Jurkat, Clone E6-1 (cell line): ENCODE data around the gene BRINP2.

Source experiments
- DNase-seq: peaks from one replicate; pipeline ENCODE4 v3.0.0-alpha.2; 2011; ENCODE audit warnings: low read depth, low spot score
- H3K4me3 ChIP-seq: 2 replicates; pipeline ENCODE4 v1.5.1; 2011; ENCODE audit warnings: mild to moderate bottlenecking, low read length, control low read depth, moderate library complexity

The BRINP2 gene

GRCh38 chr1:177163844-177164379 lies 6.8 kb upstream of the BRINP2 start:
- no peak for DNase-seq
- no peak overlapping the region for H3K4me3 ChIP-seq

- DNase-seq = no peak
- H3K4me3 ChIP-seq = no peak within 1 kb of the TSS
Observed at GRCh38 chr1:177164380-177165068, 6.2 kb upstream of the BRINP2 start, which contains the start of gene ASTN1. Gene ASTN1, minus strand, starts transcription at chr1:177164712. Its CDS starts 36 bp downstream, at chr1:177164676.

GRCh38 chr1:177165069-177165439 lies 5.7 kb upstream of the BRINP2 start:
- DNase-seq = no peak
- no peak overlapping the region for H3K4me3 ChIP-seq

- H3K4me3 ChIP-seq = no peak overlapping the region
- DNase-seq = no peak
Observed at GRCh38 chr1:177171536-177172123, 872 bp downstream of the BRINP2 start.

GRCh38 chr1:177172272-177172671 lies 1.5 kb downstream of the BRINP2 start:
- no peak for DNase-seq
- no peak overlapping the region for H3K4me3 ChIP-seq

GRCh38 chr1:177172866-177173265 lies 2.1 kb downstream of the BRINP2 start:
- DNase-seq = no peak
- H3K4me3 ChIP-seq = no peak overlapping the region

- DNase-seq = no peak
- H3K4me3 ChIP-seq = no peak overlapping the region
Observed at GRCh38 chr1:177173976-177174375, 3.2 kb downstream of the BRINP2 start.

GRCh38 chr1:177174921-177175634 lies 4.3 kb downstream of the BRINP2 start:
- no peak for DNase-seq
- no peak overlapping the region for H3K4me3 ChIP-seq

- no peak overlapping the region for H3K4me3 ChIP-seq
- DNase-seq = no peak
Observed at GRCh38 chr1:177181280-177181630, 10.5 kb downstream of the BRINP2 start.

- H3K4me3 ChIP-seq = no peak overlapping the region
- peak; percentile 11 for DNase-seq
Observed at GRCh38 chr1:177181631-177182291, 11.0 kb downstream of the BRINP2 start.

- no peak for DNase-seq
- H3K4me3 ChIP-seq = no peak overlapping the region
Observed at GRCh38 chr1:177183836-177184235, 13.1 kb downstream of the BRINP2 start.

GRCh38 chr1:177185209-177185608 lies 14.5 kb downstream of the BRINP2 start:
- no peak overlapping the region for H3K4me3 ChIP-seq
- no peak for DNase-seq

GRCh38 chr1:177186639-177187038 lies 15.9 kb downstream of the BRINP2 start:
- DNase-seq = no peak
- H3K4me3 ChIP-seq = no peak overlapping the region

GRCh38 chr1:177190308-177190970 lies 19.7 kb downstream of the BRINP2 start:
- no peak for DNase-seq
- no peak overlapping the region for H3K4me3 ChIP-seq

GRCh38 chr1:177198243-177198642 lies 27.5 kb downstream of the BRINP2 start:
- no peak for DNase-seq
- no peak overlapping the region for H3K4me3 ChIP-seq

GRCh38 chr1:177200290-177200689 lies 29.5 kb downstream of the BRINP2 start:
- DNase-seq = no peak
- H3K4me3 ChIP-seq = no peak overlapping the region

GRCh38 chr1:177206831-177207355 lies 36.1 kb downstream of the BRINP2 start:
- no peak for DNase-seq
- no peak overlapping the region for H3K4me3 ChIP-seq

- no peak for DNase-seq
- H3K4me3 ChIP-seq = no peak overlapping the region
Observed at GRCh38 chr1:177208920-177209319, 38.2 kb downstream of the BRINP2 start.

- DNase-seq = no peak
- H3K4me3 ChIP-seq = no peak overlapping the region
Observed at GRCh38 chr1:177209357-177209756, 38.6 kb downstream of the BRINP2 start.
